Regular cardiac myocyte (primary cell): Measurements from ENCODE around the gene SCML1. TPM values are rescaled to one million over a fixed set of nuclear protein-coding genes. Genes with fewer than 3 reads are reported as not detected.

Experiments used
- total RNA-seq: library from RNA; depleted of rRNA; stranded (reverse); fragments of >200 nt; gene quantifications from 2 replicates; pipeline ENCODE4 v1.2.3, GENCODE V29; 2014

Gene SCML1, protein sequence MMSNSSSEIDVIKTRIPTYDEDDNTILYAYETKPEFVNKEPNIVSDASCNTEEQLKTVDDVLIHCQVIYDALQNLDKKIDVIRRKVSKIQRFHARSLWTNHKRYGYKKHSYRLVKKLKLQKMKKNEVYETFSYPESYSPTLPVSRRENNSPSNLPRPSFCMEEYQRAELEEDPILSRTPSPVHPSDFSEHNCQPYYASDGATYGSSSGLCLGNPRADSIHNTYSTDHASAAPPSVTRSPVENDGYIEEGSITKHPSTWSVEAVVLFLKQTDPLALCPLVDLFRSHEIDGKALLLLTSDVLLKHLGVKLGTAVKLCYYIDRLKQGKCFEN
- 5.4 and 7.7 TPM in 2 replicates for total RNA-seq

DNA sequence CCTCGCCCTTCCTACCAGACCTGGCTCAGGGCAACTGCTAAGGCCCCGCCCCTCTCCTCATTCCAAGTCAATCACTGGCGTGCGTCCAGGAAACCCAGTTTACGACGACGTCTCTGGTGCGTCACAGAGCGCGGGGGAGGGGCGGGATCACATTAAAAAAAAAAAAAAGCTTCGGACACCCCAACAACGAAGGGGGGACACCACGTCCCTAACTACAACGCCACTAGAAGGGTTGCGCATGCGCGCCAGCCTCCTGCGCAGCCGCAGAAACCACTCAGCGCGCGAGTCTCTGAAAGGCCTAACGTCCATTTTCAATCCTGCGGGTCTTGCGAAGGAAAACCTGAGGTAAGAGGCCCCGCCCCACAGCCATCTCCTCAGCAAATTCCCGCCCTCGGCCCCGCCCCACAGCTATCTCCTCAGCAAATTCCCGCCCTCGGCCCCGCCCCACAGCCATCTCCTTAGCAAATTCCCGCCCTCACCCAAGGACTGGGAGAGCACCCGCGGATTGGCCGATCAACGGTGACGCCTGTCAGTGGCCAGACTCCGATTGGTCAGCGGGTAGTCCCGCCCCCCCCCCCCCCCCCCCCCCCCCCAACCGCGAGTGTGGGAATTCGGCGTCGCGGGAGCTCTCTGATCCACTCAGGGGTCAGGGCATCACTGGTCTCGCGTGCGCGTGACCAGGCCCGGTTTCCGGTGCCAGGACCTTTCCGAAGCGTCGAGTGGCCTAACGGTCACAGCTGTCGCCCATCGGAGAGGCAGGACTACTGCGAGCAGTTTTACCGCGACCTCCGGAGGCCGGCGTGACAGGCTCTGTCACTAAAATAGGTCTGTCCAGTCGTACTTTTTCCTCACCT, at the start of gene SCML1:
TSS of gene SCML1 (plus strand) at position 638 of the 854 bp plus-strand sequence. CDS start 6,694 bp downstream, outside the sequence.

Other genes with a start within 250 kb of the SCML1 start
- gene RAI2, start 123.8 kb downstream of the SCML1 start, total RNA-seq, result 0.38 and 0.56 TPM in 2 replicates